22Rv1 (cell line): ENCODE results near the gene TOR4A.

Experiments
- H3K27ac ChIP-seq: fragments of 450-650 bp; 2 replicates; pipeline ENCODE4 v1.5.1; 2017
- ZFX ChIP-seq: fragments of 450-650 bp; IDR thresholded peaks from 2 replicates; pipeline ENCODE4 v1.6.1; 2017; ENCODE audit warnings: antibody characterized with exemption, borderline replicate concordance
- TF ChIP-seq, protein P1 (sequence below): fragments of 450-650 bp; IDR thresholded peaks from 2 replicates; pipeline ENCODE4 v1.5.1; 2017; ENCODE audit warnings: mild to moderate bottlenecking

The TOR4A gene

GRCh38 chr9:137241490-137242268 lies 35.8 kb upstream of the TOR4A start:
- TF ChIP-seq, protein P1, sequence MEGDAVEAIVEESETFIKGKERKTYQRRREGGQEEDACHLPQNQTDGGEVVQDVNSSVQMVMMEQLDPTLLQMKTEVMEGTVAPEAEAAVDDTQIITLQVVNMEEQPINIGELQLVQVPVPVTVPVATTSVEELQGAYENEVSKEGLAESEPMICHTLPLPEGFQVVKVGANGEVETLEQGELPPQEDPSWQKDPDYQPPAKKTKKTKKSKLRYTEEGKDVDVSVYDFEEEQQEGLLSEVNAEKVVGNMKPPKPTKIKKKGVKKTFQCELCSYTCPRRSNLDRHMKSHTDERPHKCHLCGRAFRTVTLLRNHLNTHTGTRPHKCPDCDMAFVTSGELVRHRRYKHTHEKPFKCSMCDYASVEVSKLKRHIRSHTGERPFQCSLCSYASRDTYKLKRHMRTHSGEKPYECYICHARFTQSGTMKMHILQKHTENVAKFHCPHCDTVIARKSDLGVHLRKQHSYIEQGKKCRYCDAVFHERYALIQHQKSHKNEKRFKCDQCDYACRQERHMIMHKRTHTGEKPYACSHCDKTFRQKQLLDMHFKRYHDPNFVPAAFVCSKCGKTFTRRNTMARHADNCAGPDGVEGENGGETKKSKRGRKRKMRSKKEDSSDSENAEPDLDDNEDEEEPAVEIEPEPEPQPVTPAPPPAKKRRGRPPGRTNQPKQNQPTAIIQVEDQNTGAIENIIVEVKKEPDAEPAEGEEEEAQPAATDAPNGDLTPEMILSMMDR: no peak
- no peak for TF ChIP-seq ZFX
- H3K27ac ChIP-seq: peak overlapping the region; percentile 97

- peak overlapping the region; percentile 97 for H3K27ac ChIP-seq
- TF ChIP-seq ZFX: no peak
- TF ChIP-seq, protein P1: no peak
These were observed 35.0 kb upstream of the TOR4A start for GRCh38 chr9:137242269-137243203.

GRCh38 chr9:137243266-137243625 lies 34.3 kb upstream of the TOR4A start:
- H3K27ac ChIP-seq: peak overlapping the region; percentile 97

- H3K27ac ChIP-seq: peak overlapping the region; percentile 97
- TF ChIP-seq ZFX: no peak
- TF ChIP-seq, protein P1: no peak
These were observed 33.7 kb upstream of the TOR4A start for GRCh38 chr9:137243626-137244485.

DNA sequence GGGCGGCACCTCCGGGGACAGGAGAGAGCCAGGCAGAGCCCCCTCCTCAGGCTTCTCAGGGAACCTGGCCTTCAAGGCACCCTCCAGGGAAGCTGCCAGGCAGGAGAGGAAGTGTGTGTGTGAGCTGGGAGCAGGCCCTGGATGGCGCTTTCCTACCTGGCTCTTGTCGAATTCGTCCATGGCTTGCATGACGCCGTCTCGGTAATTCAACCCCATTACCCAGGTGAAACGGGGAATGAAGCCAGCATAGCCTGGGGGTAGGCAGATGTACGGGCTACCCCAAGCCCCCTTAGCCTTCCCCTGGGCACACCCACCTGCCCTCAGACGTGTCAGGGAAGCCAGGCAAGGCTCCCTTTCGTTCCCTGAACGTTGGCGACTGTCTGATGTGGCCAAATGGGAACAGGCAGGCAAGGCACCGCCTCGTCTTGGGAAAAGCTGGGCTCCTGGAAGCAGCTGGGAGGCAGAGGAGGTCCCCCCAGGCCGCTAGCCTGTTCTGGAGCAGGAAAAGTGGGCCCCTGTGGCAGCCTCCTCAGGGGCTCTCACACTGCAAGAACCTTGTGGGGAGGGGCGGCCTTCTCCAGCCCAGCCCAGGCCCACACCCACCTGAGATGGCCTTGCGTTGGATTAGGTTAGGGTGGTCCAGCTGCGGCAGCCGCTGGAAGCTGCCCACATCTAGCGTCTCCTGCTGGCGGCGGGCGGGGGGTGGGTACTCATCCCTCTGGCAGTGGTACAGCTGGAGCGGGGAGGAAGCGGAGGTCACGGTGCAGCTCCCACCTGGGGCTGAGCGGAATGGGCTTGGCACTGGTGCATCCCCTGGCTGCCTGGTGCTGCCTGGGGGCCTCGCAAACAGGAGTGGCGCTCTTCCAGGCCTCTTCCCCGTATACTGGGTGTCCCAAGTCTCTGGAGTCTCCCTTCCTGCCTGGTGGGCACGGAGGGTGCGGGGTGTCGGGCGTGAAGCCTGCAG lies 32.8 kb upstream of the TOR4A start:
- TF ChIP-seq, protein P1: no peak
- no peak for TF ChIP-seq ZFX
- peak overlapping the region; percentile 97 for H3K27ac ChIP-seq

DNA sequence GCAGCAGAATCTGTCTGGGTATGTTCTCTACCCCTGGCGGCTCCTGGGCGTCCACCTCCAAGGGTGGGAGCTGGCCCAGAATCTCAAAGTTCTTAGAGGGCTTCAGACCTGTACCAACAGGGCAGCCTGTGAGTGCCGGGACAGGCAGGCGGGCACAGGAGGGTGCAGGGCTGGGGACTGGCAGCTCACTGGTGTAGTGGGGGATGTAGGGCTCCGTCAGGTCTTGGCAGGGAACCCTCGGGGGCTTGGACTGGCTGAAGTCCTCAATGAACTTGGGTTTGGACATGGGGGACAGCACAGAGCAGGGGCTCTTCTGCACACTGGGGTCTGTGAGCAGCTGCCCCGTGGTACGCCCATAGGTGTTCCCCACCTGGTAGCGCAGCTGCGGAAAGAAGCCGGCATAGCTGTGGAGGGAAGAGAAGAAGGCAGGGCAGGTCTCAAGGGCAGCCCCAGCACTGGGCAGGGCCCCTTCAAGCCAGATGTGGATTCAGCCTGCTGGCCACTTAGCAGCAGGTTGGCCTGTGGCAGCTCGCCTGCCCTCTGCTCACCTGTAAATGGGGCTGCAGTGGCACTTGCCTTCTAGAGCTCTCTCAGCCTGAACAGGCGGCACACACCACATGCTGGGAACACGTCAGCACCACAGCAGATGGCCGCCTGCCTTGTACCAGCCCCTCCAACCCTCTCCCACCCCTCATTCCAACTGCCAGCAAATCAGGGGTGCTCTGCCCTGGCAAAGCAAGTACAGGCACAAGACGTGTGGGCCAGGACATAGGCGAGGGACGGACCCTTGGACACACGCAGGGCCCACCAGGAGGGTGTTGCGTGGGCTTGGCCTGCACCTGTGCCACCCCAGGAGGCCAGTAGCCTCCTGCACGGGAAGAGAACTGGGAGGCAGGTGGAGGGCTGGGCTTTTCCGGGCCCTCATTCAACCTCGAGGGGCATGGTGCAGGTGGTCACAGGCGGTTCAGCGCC lies 31.8 kb upstream of the TOR4A start:
- H3K27ac ChIP-seq: 0 out of 2 replicates have a peak overlapping the region, but pooled peaks have one; percentile 97
- TF ChIP-seq, protein P1: no peak
- TF ChIP-seq ZFX: no peak
